Stimulated activated CD8-positive, alpha-beta memory T cell treated with anti-CD3 and anti-CD28 coated beads, Interleukin-4, amount 100 ng/mL, for 24 hours (primary cell): ENCODE results near the gene RIMBP3B.
"Not testable (repeated sequence)": the region's sequence is repeated elsewhere in the genome, so short reads cannot be mapped to it uniquely, and the experiment has no call there.

Experiments used
- DNase-seq: peaks from one replicate; pipeline ENCODE4 v3.0.0-alpha.2; 2020; ENCODE audit warnings: low read depth

RIMBP3B gene

GRCh38 chr22:21416375-21416774 lies 32.8 kb downstream of the RIMBP3B start:
- DNase-seq = not testable (repeated sequence)

GRCh38 chr22:21417227-21417746 lies 33.7 kb downstream of the RIMBP3B start, which contains the start of gene HIC2:
Gene HIC2 (plus strand): TSS chr22:21417371. CDS start chr22:21442832, 25,461 bp downstream.
- not testable (repeated sequence) for DNase-seq

GRCh38 chr22:21417853-21418252 lies 34.3 kb downstream of the RIMBP3B start:
- not testable (repeated sequence) for DNase-seq

GRCh38 chr22:21418974-21419638 lies 35.6 kb downstream of the RIMBP3B start:
- not testable (repeated sequence) for DNase-seq

- DNase-seq = not testable (repeated sequence)
Observed at GRCh38 chr22:21420180-21420763, 36.7 kb downstream of the RIMBP3B start.

- DNase-seq = not testable (repeated sequence)
Observed at GRCh38 chr22:21424084-21424709, 40.6 kb downstream of the RIMBP3B start.

GRCh38 chr22:21434378-21435233 lies 51.1 kb downstream of the RIMBP3B start:
- DNase-seq = not testable (repeated sequence)

GRCh38 chr22:21435998-21436810 lies 52.7 kb downstream of the RIMBP3B start:
- DNase-seq = not testable (repeated sequence)

- DNase-seq = not testable (repeated sequence)
Observed at GRCh38 chr22:21438013-21438412, 54.5 kb downstream of the RIMBP3B start.
